SK-N-SH (cell line): ENCODE measurements around the gene HIVEP2. TPM values are rescaled to one million over a fixed set of nuclear protein-coding genes. Genes with fewer than 3 reads are reported as not detected.

Experiments
- CTCF ChIA-PET: fragments of 300-600, 350-600 bp; formaldehyde crosslinking; extraction: SDS; loops from one replicate; lab custom pipeline; 2021; lab: Yijun Ruan, JAX
- POLR2A ChIA-PET: fragments of 350-600 bp; sonication (Branson Sonifier 250); formaldehyde crosslinking; extraction: SDS; loops from one replicate; lab custom pipeline; 2020; ENCODE audit warnings: antibody characterized with exemption, inconsistent platforms; lab: Yijun Ruan, JAX
- DNase-seq: peaks from one replicate; pipeline ENCODE4 v3.0.0; 2012
- H2AFZ ChIP-seq: fragments of 200-600 bp; sonication (generic); 2 replicates; pipeline ENCODE4 v1.8.1; 2016; ENCODE audit warnings: antibody characterized with exemption, mild to moderate bottlenecking, low read depth
- H3F3A ChIP-seq: fragments of 200-600 bp; sonication (generic); replicated peaks from 2 replicates; pipeline ENCODE3; 2016; ENCODE audit warnings: antibody characterized with exemption, mild to moderate bottlenecking; ENCODE audit not compliant: insufficient read depth
- H3K27ac ChIP-seq, 2 experiments: fragments of 200-500 bp in 1 of 2; fragments of 200-600 bp in 1 of 2; sonication (Bioruptor generic) in 1 of 2; sonication (generic), shearing (Covaris generic) in 1 of 2; 2 replicates each; pipeline versions ENCODE4 v1.5.1 to v1.6.1; 2014 to 2016; ENCODE audit warnings: low read depth in 2 of 2, inconsistent platforms in 1 of 2, low read length in 1 of 2, mild to moderate bottlenecking in 1 of 2, mixed read lengths in 1 of 2
- H3K27me3 ChIP-seq: fragments of 200-600 bp; sonication (generic), shearing (Covaris generic); 2 replicates; pipeline ENCODE4 v1.6.1; 2016; ENCODE audit warnings: mixed run types; ENCODE audit not compliant: insufficient read depth
- H3K36me3 ChIP-seq, 2 experiments: fragments of 200-500 bp in 1 of 2; fragments of 200-600 bp in 1 of 2; sonication (Bioruptor generic) in 1 of 2; sonication (generic) in 1 of 2; replicated peaks in 1 of 2; 2 replicates each; pipeline versions ENCODE3 to v1.5.1; 2014 to 2016; ENCODE audit warnings: low read length in 1 of 2, mild to moderate bottlenecking in 1 of 2; ENCODE audit not compliant: insufficient read depth in 2 of 2, control insufficient read depth in 1 of 2
- H3K4me1 ChIP-seq, 2 experiments: fragments of 200-500 bp in 1 of 2; fragments of 200-600 bp in 1 of 2; sonication (Bioruptor generic) in 1 of 2; sonication (generic), shearing (Covaris generic) in 1 of 2; 2 replicates each; pipeline versions ENCODE4 v1.5.1 to v1.6.1; 2014 to 2016; ENCODE audit warnings: low read depth in 1 of 2, low read length in 1 of 2, mixed run types in 1 of 2; ENCODE audit not compliant: insufficient read depth in 2 of 2, control insufficient read depth in 1 of 2
- H3K4me2 ChIP-seq: fragments of 200-600 bp; sonication (generic), shearing (Covaris generic); 2 replicates; pipeline ENCODE4 v1.6.1; 2017; ENCODE audit warnings: mixed run types
- H3K4me3 ChIP-seq, 2 experiments: fragments of 200-500 bp in 1 of 2; fragments of 200-600 bp in 1 of 2; sonication (Bioruptor generic) in 1 of 2; sonication (generic), shearing (Covaris generic) in 1 of 2; 2 replicates each; pipeline versions ENCODE4 v1.5.1 to v1.8.1; 2014 to 2016; ENCODE audit warnings: low read depth in 2 of 2, inconsistent platforms in 1 of 2, low read length in 1 of 2, mild to moderate bottlenecking in 1 of 2, mixed read lengths in 1 of 2, moderate library complexity in 1 of 2
- H3K79me2 ChIP-seq: fragments of 200-600 bp; sonication (generic); 2 replicates; pipeline ENCODE4 v1.8.1; 2017; ENCODE audit warnings: mild to moderate bottlenecking; ENCODE audit not compliant: insufficient read depth
- H3K9ac ChIP-seq: fragments of 200-600 bp; sonication (generic); 2 replicates; pipeline ENCODE4 v1.6.1; 2017; ENCODE audit warnings: mixed run types
- H3K9me2 ChIP-seq: fragments of 200-600 bp; sonication (generic); 2 replicates; pipeline ENCODE4 v1.6.1; 2017; ENCODE audit warnings: mixed run types
- H3K9me3 ChIP-seq: fragments of 200-600 bp; sonication (generic); 2 replicates; pipeline ENCODE4 v1.6.1; 2017; ENCODE audit warnings: mixed run types, mild to moderate bottlenecking, moderate library complexity
- H4K20me1 ChIP-seq: fragments of 200-600 bp; sonication (generic); 2 replicates; pipeline ENCODE4 v1.6.1; 2017; ENCODE audit warnings: mild to moderate bottlenecking, mixed run types; ENCODE audit not compliant: insufficient read depth
- CHD2 ChIP-seq: fragments of 150-350 bp; IDR thresholded peaks from 2 replicates; pipeline ENCODE4 v1.6.1; 2018; ENCODE audit warnings: low read length; ENCODE audit not compliant: partially characterized antibody
- EP300 ChIP-seq, 2 experiments: IDR thresholded peaks; 2 replicates each; pipeline versions ENCODE4 v1.4.0 to v1.6.1; 2012; ENCODE audit warnings: borderline replicate concordance in 1 of 2, low read depth in 1 of 2, low read length in 1 of 2
- FOSL2 ChIP-seq: IDR thresholded peaks from 2 replicates; pipeline ENCODE4 v1.4.0; 2012; ENCODE audit warnings: low read depth, mild to moderate bottlenecking, moderate library complexity, borderline replicate concordance
- GABPA ChIP-seq: IDR thresholded peaks from 2 replicates; pipeline ENCODE4 v1.4.0; 2012; ENCODE audit warnings: low read depth, mild to moderate bottlenecking
- IRF3 ChIP-seq: fragments of 150-350 bp; IDR thresholded peaks from 2 replicates; pipeline ENCODE4 v1.6.1; 2016; ENCODE audit warnings: mild to moderate bottlenecking, low read depth, low read length
- MXI1 ChIP-seq: IDR thresholded peaks from 2 replicates; pipeline ENCODE4 v1.6.1; 2012; ENCODE audit warnings: mild to moderate bottlenecking, low read depth, low read length, improper control_type of control experiment
- NFIC ChIP-seq: IDR thresholded peaks from 2 replicates; pipeline ENCODE4 v1.4.0; 2012; ENCODE audit warnings: borderline replicate concordance
- SMC3 ChIP-seq: IDR thresholded peaks from 2 replicates; pipeline ENCODE4 v1.6.1; 2012; ENCODE audit warnings: low read depth, low read length, improper control_type of control experiment
- TAF1 ChIP-seq: IDR thresholded peaks from 2 replicates; pipeline ENCODE4 v1.6.1; 2012; ENCODE audit warnings: low read depth, mild to moderate bottlenecking, low read length, moderate library complexity, borderline replicate concordance
- TCF12 ChIP-seq: IDR thresholded peaks from 2 replicates; pipeline ENCODE4 v1.4.0; 2012
- USF2 ChIP-seq: fragments of 150-350 bp; IDR thresholded peaks from 2 replicates; pipeline ENCODE4 v1.6.1; 2017; ENCODE audit warnings: antibody characterized with exemption, low read length, low read depth, borderline replicate concordance
- YY1 ChIP-seq: IDR thresholded peaks from 2 replicates; pipeline ENCODE4 v1.4.0; 2012; ENCODE audit warnings: low read depth, mild to moderate bottlenecking
- WGBS: methylation state at CpG from one replicate; pipeline ENCODE4 v1.1.6; 2017; ENCODE audit warnings: low lambda C conversion rate; 5-methylcytosine and 5-hydroxymethylcytosine counted together
- polyA plus RNA-seq, 3 experiments: library from polyadenylated mRNA; depleted of rRNA; stranded (reverse); fragments of >200 nt; gene quantifications; 2 replicates each; pipeline ENCODE4 v1.2.3, GENCODE V29; 2012
- TF ChIP-seq, protein P1 (sequence below): IDR thresholded peaks from 2 replicates; pipeline ENCODE4; 2012
- TF ChIP-seq, protein P2 (sequence below): IDR thresholded peaks from 2 replicates; pipeline ENCODE4 v1.6.1; 2012; ENCODE audit warnings: mild to moderate bottlenecking, low read depth, low read length, moderate library complexity

Gene HIVEP2
- polyA plus RNA-seq, 1 of the 3 experiments (the other 2 are of a cell fraction) = 2.5 TPM

- no peaks in the 10 kb centered on the region for H3K9me2 ChIP-seq
- H3K79me2 ChIP-seq = peaks cover 70% of the 10 kb centered on the region
- ChIA-PET CTCF (interaction anchor here (0.8 to 0.9 kb wide), 2 partner anchors 12 to 29 kb away, joined by 3 to 4 read pairs; no protein-coding TSS in a partner anchor), POLR2A (interaction anchor here (1.4 kb wide), 1 partner anchor 10 kb away, joined by 3 read pairs; no protein-coding TSS in a partner anchor)
- H3K4me2 ChIP-seq = peak overlapping the region; percentile 34; the same call in 1 of the 2 replicates
- no peak overlapping the region for H3K4me3 ChIP-seq
- TF ChIP-seq MXI1 = no peak
- no peak for TF ChIP-seq GABPA
- TF ChIP-seq CHD2 = no peak
- TF ChIP-seq TAF1 = no peak
- no peak for TF ChIP-seq SMC3
- TF ChIP-seq EP300 (IDR thresholded peaks at IDR 0.05; ENCODE audit: borderline replicate concordance in 1 of 2, low read depth in 1 of 2, low read length in 1 of 2) = no peak
- peak; percentile 9; the same call in 1 of the 2 replicates for TF ChIP-seq TCF12
- H3K9ac ChIP-seq = peak overlapping the region; percentile 35; the same call in 1 of the 2 replicates
- no peak for DNase-seq
- no peaks in the 10 kb centered on the region for H3K27me3 ChIP-seq
- H3K4me1 ChIP-seq = peaks cover 0 to 4% of the 10 kb centered on the region in 2 experiments; a peak in 2 of 4 replicates
- H2AFZ ChIP-seq = no peak overlapping the region
- no peaks in the 10 kb centered on the region for H3K9me3 ChIP-seq
- H3K27ac ChIP-seq = peak overlapping the region in 1 of 2 experiments; percentile 72; a peak in 3 of 4 replicates
- no peaks in the 10 kb centered on the region for H3K36me3 ChIP-seq
- no peaks in the 10 kb centered on the region for H4K20me1 ChIP-seq
- peaks cover 4% of the 10 kb centered on the region for H3F3A ChIP-seq
- 61% methylated on average over 4 of the region's 4 CpGs for WGBS
Observed at GRCh38 chr6:142871910-142872331, 73.1 kb downstream of the HIVEP2 start.

DNA sequence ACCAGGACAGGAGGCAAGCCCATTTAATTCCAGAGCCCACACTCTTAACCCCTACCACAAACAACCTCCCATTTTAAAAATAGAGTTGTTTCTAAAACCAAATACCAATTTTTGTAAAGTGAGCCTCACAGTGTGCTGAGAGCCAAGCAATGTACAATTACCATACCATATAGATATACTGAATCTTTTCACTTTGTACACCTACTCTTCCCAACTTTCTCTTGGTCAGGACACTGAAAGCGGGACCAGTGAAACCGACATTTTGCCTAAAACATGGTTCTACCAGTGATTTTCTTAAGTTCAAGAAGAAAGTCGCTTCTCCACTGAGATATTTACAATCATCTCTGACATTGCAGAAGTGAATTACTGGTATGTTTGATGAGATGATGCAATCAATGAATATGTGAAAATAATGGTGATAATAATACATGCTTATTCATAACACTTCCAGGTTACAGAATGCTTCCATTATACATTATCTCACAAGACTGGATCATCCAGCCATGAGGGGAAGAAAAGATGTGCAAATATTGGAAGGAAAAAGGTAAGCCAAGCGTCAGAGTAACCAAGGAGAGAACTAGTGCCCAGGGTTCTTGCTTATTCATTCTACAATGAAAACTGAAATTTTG, 74.1 kb downstream of the HIVEP2 start:
- no peak for TF ChIP-seq USF2
- no peak for TF ChIP-seq FOSL2
- TF ChIP-seq IRF3 = no peak
- TF ChIP-seq, protein P1, sequence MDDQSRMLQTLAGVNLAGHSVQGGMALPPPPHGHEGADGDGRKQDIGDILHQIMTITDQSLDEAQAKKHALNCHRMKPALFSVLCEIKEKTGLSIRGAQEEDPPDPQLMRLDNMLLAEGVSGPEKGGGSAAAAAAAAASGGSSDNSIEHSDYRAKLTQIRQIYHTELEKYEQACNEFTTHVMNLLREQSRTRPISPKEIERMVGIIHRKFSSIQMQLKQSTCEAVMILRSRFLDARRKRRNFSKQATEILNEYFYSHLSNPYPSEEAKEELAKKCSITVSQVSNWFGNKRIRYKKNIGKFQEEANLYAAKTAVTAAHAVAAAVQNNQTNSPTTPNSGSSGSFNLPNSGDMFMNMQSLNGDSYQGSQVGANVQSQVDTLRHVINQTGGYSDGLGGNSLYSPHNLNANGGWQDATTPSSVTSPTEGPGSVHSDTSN = no peak
- TF ChIP-seq EP300 (IDR thresholded peaks at IDR 0.05; ENCODE audit: borderline replicate concordance in 1 of 2, low read depth in 1 of 2, low read length in 1 of 2) = no peak
- no peak for TF ChIP-seq CHD2
- no peak for TF ChIP-seq NFIC
- TF ChIP-seq YY1 = no peak
- TF ChIP-seq, protein P2, sequence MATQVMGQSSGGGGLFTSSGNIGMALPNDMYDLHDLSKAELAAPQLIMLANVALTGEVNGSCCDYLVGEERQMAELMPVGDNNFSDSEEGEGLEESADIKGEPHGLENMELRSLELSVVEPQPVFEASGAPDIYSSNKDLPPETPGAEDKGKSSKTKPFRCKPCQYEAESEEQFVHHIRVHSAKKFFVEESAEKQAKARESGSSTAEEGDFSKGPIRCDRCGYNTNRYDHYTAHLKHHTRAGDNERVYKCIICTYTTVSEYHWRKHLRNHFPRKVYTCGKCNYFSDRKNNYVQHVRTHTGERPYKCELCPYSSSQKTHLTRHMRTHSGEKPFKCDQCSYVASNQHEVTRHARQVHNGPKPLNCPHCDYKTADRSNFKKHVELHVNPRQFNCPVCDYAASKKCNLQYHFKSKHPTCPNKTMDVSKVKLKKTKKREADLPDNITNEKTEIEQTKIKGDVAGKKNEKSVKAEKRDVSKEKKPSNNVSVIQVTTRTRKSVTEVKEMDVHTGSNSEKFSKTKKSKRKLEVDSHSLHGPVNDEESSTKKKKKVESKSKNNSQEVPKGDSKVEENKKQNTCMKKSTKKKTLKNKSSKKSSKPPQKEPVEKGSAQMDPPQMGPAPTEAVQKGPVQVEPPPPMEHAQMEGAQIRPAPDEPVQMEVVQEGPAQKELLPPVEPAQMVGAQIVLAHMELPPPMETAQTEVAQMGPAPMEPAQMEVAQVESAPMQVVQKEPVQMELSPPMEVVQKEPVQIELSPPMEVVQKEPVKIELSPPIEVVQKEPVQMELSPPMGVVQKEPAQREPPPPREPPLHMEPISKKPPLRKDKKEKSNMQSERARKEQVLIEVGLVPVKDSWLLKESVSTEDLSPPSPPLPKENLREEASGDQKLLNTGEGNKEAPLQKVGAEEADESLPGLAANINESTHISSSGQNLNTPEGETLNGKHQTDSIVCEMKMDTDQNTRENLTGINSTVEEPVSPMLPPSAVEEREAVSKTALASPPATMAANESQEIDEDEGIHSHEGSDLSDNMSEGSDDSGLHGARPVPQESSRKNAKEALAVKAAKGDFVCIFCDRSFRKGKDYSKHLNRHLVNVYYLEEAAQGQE = no peak
- no peaks in the 10 kb centered on the region for H4K20me1 ChIP-seq
- H3K27ac ChIP-seq = peak overlapping the region in 1 of 2 experiments; percentile 72; a peak in 2 of 4 replicates
- H3K9me2 ChIP-seq = no peaks in the 10 kb centered on the region
- WGBS = 84% methylated on average over 4 of the region's 4 CpGs
- H2AFZ ChIP-seq = no peak overlapping the region
- peaks cover 4% of the 10 kb centered on the region for H3F3A ChIP-seq
- no peaks in the 10 kb centered on the region for H3K36me3 ChIP-seq
- H3K4me1 ChIP-seq = peaks cover 0 to 4% of the 10 kb centered on the region in 2 experiments; a peak in 2 of 4 replicates
- H3K4me3 ChIP-seq = no peak overlapping the region
- peaks cover 68% of the 10 kb centered on the region for H3K79me2 ChIP-seq
- no peak for DNase-seq
- no peaks in the 10 kb centered on the region for H3K27me3 ChIP-seq
- no peaks in the 10 kb centered on the region for H3K9me3 ChIP-seq
- ChIA-PET CTCF (no interaction called here), POLR2A (no interaction called here)
- H3K4me2 ChIP-seq = no peak overlapping the region
- no peak overlapping the region for H3K9ac ChIP-seq
